Frontal cortex (tissue), 4 donors: ENCODE measurements around the gene STK17A. TPM values are rescaled to one million over a fixed set of nuclear protein-coding genes. Genes with fewer than 3 reads are reported as not detected.
"Not testable (repeated sequence)": the region's sequence is repeated elsewhere in the genome, so short reads cannot be mapped to it uniquely, and the experiment has no call there.

Source experiments
- DNase-seq, 2 donors: peaks; one replicate each; pipeline ENCODE4 v3.0.0; 2012; ENCODE audit warnings: low spot score in 2 of 2
- FAIRE-seq: peaks from 2 replicates; lab custom pipeline; 2012; peaks lifted over from hg19 to GRCh38; lab: Jason Lieb, UNC
- total RNA-seq: library from RNA; depleted of rRNA; stranded (reverse); fragments of >200 nt; gene quantifications from one replicate; pipeline ENCODE4 v1.2.3, GENCODE V29; 2014
- donor health status: control.
- donor health status: control.
- donor health status: control.

The STK17A gene
- total RNA-seq, 1 donor from 2014 or later = 13.0 TPM

- DNase-seq = no peak
- no peak for FAIRE-seq
Measured at GRCh38 chr7:43626695-43627094, 43.8 kb downstream of the STK17A start.

DNA sequence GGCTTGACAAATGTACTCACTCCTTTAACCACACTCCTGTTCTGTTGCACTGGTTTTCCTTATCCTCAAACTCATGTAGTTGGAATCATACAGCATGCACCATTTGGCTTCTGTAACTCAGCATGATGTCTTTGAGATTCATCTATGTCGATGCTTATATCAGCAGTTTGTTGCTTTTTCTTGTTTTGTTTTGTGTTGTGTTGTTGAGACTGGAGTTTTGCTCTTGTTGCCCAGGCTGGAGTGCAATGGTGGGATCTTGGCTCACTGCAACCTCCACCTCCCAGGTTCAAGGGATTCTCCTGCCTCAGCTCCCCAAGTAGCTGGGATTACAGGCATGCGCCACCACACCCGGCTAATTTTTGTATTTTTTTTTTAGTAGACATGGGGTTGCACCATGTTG is 44.9 kb downstream of the STK17A start:
- FAIRE-seq, DNase-seq: not testable (repeated sequence)

DNA sequence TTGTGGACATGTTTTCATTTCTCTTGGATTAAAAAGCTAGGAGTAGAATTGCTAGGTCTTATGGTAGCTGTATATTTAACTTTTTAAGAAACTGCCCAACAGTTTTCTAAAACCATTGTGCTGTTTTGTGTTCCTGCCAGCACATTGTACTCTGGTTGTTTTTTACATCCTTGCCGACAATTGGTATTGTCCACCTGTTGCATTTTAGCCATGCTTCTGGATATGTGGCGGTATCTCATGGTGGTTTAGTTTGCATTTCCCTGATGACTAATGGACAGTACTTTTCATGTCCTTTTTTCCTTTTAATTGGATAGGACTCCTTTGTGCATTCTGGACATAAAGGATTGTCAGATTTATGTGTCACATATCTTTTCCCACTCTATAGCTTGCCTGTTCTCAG is 45.5 kb downstream of the STK17A start:
- no peak for DNase-seq
- FAIRE-seq = no peak

DNA sequence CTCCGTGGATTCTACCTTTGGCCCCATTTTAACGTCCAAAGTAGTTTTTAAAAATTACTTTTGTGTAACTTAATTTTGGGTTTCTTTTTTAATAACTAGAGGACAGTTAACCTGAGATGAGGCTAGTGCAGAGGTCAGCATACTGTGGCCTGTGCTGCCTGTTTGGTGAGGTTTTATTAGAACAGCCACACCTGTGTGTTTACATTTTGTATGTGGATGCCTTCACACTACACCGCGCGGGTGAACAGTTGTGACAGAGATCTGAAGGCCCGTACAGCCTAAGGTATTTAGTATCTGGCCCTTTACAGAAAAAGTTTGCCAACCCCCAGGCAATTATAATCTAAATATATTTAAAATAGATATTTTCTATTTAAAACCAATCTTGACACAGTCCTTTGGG is 46.9 kb downstream of the STK17A start:
- FAIRE-seq (no peak), DNase-seq (no peak)

DNA sequence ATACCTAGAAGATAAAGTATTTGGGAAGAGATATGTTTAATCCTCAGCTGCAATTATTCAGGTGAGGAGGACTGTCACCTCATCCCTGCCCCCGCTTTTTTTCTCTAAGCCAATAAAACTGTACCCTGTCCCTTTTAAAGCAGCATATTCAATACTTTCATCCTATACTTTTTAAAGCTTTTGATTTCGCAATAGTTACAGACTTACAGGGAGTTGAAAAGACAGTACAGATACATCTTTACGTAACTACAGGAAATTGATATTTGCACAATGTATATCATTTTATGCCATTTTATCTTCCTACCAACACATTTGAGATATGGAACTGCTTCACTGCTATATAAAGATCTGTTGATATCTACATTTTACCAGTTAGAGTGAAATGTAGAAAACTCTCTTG is 47.6 kb downstream of the STK17A start:
- DNase-seq = no peak
- FAIRE-seq = no peak

GRCh38 chr7:43631559-43631958 is 48.7 kb downstream of the STK17A start:
- DNase-seq = no peak
- no peak for FAIRE-seq

- no peak for FAIRE-seq
- no peak for DNase-seq
Measured at GRCh38 chr7:43632746-43633145, 49.8 kb downstream of the STK17A start.

GRCh38 chr7:43634384-43634783 is 51.5 kb downstream of the STK17A start:
- FAIRE-seq = no peak
- DNase-seq = no peak

DNA sequence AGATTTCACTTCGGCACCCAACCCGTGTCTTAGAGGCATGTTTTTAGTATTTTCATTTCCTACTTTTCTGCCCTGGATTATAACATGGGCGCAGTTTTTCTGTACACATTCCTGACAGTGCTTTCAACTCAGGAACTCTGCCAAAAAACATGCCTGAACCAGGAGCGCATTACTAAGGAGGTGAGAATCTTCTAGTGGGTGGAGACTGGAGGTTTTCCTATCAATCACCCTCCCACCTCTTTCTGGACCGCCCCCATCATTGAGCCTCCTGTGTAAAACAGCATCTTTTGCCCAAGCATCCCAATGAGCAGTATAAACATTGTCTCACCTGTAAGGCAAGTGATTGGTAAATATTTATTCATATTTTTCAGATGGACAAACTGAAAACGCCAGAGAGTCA is 53.2 kb downstream of the STK17A start:
- DNase-seq = no peak
- no peak for FAIRE-seq

- no peak for FAIRE-seq
- DNase-seq = no peak
Measured at GRCh38 chr7:43637114-43637806, 54.4 kb downstream of the STK17A start.

DNA sequence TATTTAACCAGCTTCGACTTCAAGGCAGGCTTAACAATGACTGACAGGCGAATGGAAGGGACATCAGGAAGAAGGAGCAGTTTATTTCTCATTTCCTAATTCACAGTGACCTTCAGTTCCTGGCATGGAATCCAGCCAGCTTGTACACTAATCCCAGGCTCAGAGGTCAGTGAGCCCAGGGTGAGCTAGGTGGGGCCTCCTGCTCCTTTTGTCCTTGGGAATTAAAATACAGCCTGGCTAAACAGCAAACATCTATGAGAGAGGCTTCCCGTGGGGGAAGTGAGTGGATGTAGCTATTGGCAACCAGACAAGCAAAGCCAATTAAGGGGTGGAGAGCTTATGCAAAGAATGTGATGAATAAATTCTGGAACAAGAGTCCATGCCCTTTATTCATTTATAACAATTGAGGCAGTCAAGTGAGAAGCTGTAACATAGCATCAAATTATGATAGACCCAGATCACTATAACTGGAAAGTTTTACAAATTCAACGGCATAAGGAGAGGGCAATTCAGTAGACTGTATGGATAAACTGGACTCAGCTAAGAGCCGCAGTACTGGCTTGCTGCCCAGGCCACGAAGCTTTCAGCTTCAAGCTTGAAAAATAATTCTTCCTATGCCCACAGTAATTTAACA is 57.1 kb downstream of the STK17A start:
- DNase-seq = no peak
- FAIRE-seq = no peak

- DNase-seq (no peak), FAIRE-seq (no peak)
Measured at GRCh38 chr7:43640679-43641078, 57.8 kb downstream of the STK17A start.

DNA sequence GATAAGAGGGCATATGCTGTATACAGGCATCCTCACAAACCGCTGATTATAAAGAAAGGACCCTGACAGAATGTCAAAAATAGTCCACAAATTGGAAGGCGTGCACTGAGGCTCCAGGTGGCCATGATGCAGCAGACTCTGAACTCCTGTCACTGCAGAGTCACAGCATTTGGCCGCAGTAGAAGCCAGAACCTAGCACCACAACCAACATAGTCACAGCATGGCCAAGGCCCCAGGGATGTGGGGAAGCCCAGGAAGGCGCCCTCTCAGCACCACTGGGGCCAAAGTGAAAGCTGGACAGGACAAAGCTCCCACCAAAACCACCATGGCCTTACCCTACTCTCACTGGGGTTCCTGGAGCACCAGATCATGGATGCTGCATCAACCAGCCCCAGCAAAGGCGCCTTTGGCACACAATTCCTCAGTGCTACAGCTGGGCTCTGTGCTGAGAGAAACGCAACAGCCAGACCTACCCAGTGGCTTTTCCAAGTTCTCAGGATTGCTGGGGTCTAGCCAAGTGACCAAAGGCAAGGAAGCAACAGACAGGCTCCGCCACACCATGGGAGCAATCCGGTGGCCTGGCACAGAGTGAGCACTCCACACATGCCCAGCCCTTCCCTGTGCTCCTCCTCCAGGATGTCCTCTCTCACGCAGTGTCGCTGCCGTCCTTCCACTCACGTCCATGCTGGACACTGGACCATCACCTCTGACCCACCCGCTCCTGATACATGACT is 60.2 kb downstream of the STK17A start:
- DNase-seq = no peak
- FAIRE-seq = no peak

GRCh38 chr7:43643846-43644245 is 60.9 kb downstream of the STK17A start:
- FAIRE-seq = no peak
- no peak for DNase-seq

DNA sequence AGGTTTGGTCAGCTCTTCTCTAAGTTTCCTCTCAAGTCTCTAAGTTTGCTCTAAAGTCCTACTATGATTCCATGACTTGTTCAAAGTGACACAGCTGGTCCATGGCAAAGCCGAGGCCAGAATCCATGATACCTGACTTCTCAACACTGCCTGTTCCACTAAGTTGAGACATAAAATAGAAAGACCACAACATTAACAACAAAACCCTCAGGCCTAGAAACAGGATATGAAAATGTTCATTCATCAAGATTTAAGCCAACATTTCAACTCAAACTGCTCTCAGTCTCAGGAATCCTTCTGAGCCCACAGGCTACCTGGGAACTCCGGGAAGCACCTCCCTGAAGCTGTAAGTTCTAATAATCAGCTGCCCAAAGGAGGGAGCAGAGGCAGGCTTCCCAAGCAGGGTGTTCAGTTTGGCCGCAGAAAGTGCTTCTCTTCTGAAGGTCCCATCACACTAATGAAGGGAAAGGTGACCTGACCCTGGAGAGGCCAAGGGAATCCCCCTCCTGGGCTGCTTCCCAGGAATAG is 62.9 kb downstream of the STK17A start:
- DNase-seq = no peak
- FAIRE-seq = no peak

DNA sequence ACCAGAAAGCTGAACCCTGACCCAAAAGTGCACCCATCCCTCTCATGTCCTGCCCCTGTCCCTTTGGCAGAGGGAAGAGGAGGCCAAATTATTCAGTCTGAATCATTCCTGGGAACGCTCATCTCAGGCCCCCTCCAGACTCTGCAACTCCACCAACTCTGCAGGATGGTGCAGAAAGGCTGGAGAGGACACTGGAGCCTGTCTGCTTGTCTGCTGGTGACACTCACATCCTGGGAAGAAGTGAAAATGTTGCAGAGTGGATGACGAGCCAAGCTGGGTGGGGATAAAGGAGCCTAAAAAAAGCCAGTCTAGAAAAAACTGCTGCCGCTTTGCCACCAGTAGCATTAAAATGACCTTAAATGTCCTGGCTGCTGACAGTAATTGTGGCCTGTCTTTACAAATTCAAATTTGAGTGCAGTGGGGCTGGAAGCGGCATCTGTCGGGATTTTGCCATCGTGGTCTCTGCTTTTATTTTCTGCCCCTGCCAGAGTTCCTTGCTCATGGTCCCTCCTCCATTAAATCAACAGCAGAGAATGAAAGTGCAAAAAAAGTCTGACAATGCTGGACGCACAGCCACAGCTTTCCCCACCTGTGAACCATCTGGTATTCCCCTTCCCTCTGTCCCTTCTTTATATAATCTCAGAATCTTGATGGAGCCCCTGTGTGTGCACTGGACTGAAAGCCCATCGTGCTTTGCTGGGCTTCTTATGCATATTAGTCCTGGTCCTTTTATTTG is 63.9 kb downstream of the STK17A start:
- FAIRE-seq = no peak
- peak in 1 of 2 donors; percentile 39 for DNase-seq

DNA sequence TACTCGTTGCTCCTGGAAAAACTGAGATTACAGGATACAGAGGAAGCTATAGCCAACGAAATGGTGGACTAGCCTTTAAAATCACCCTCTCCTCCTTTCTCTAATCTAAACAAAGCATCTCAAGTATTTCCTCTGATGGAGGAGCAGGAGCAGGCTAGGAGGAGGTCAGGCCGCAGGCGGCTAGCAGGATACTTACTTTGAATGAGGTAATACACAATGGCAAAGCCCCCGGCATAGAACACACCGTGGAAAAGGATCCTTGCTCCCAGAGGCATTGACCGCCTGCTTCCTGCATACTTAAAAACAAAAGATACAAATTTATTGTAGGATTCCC is 64.4 kb downstream of the STK17A start:
- FAIRE-seq (no peak), DNase-seq (no peak)

DNA sequence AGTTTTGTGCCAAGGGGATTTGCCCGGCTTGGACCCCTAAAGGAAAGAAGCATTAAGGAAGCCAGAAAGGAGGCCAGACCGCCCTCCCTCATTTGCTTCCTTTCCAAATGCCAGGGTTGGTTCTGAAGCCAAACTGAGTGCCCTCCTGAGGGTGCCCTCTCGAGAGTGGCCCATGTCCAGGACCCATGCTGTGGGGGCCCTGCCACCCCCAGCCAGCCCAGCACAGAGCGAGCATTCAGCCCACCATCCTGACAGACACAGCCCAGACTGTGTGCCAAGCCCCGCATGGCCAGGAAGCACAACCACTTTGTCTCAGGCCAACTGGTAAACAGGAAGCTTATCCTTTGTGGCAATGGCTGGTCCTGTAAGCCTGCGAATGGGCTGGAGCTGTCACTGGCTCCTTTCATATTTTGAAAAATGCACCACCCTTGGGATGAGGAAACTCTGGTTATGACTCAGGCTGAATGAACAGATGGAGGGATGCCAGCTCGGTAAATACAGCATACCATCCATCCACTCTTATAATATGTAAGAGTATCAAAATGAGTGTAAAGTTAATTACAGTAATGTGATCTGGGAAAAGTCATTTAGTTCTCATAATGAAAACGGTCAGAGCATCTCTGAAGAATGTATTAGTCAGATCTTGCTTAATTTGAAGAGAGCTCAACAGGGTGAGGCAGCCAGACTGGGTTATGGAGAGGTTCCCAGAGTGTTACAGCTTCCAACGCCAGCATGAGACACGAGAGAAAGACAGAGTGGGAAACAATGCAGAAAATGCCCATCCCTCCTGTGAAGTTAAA is 65.0 kb downstream of the STK17A start:
- peak; percentile 16 to 44 for DNase-seq
- FAIRE-seq = no peak
